Caco-2 (cell line): Measurements from ENCODE around the gene KIF4A. TPM values are rescaled to one million over a fixed set of nuclear protein-coding genes. Genes with fewer than 3 reads are reported as not detected.
"Not testable (repeated sequence)": the region's sequence is repeated elsewhere in the genome, so short reads cannot be mapped to it uniquely, and the experiment has no call there.

ENCODE experiments used
- BruUV-seq: library from RNA; stranded (reverse); fragments of 400-500 nt; replicated peaks from 2 replicates; lab custom pipeline; 2021; lab: Mats Ljungman, UMichigan
- CTCF ChIA-PET: fragments of 300-600 bp; sonication (Branson Sonifier 250); formaldehyde crosslinking; loops from one replicate; lab custom pipeline; 2022; ENCODE audit warnings: antibody characterized with exemption; lab: Charles Lee
- POLR2A ChIA-PET: fragments of 300-600 bp; sonication (Branson Sonifier 250); formaldehyde crosslinking; loops from one replicate; lab custom pipeline; 2022; ENCODE audit warnings: antibody characterized with exemption; lab: Charles Lee
- DNase-seq, 2 experiments: peaks; one replicate each; pipeline versions ENCODE4 v3.0.0 to v3.0.0-alpha.2; 2020 to 2022
- H3K27me3 ChIP-seq: replicated peaks from 2 replicates; pipeline ENCODE4 v1.6.0; 2011; ENCODE audit warnings: low read length; ENCODE audit not compliant: control insufficient read depth, insufficient read depth
- H3K36me3 ChIP-seq: 2 replicates; pipeline ENCODE4 v1.5.1; 2011; ENCODE audit warnings: low read length; ENCODE audit not compliant: control insufficient read depth, insufficient read depth
- H3K4me1 ChIP-seq: fragments of 250-450 bp; sonication (Bioruptor Pico); 2 replicates; pipeline ENCODE4 v1.5.1; 2020; ENCODE audit warnings: mild to moderate bottlenecking
- H3K4me3 ChIP-seq: 2 replicates; pipeline ENCODE4 v1.5.1; 2011; ENCODE audit warnings: low read depth, mild to moderate bottlenecking, control low read depth, low read length
- H3K9me3 ChIP-seq: fragments of 250-450 bp; sonication (Bioruptor Pico); 2 replicates; pipeline ENCODE4 v1.5.1; 2020; ENCODE audit warnings: mild to moderate bottlenecking, moderate library complexity
- H3K27ac Mint-ChIP-seq: one replicate; pipeline ENCODE4 v1.8.0; 2022; ENCODE audit warnings: mixed read lengths; ENCODE audit not compliant: unreplicated experiment
- H3K27me3 Mint-ChIP-seq: one replicate; pipeline ENCODE4 v1.8.0; 2022; ENCODE audit warnings: mixed read lengths; ENCODE audit not compliant: insufficient read depth, unreplicated experiment
- H3K36me3 Mint-ChIP-seq: one replicate; pipeline ENCODE4 v1.8.0; 2022; ENCODE audit warnings: mild to moderate bottlenecking, mixed read lengths; ENCODE audit not compliant: insufficient read depth, unreplicated experiment
- H3K4me1 Mint-ChIP-seq: one replicate; pipeline ENCODE4 v1.8.0; 2022; ENCODE audit warnings: low read depth, mixed read lengths; ENCODE audit not compliant: unreplicated experiment
- H3K4me3 Mint-ChIP-seq: one replicate; pipeline ENCODE4 v1.8.0; 2022; ENCODE audit warnings: mild to moderate bottlenecking, moderate library complexity, mixed read lengths; ENCODE audit not compliant: unreplicated experiment
- H3K9me3 Mint-ChIP-seq: one replicate; pipeline ENCODE4 v1.8.0; 2022; ENCODE audit warnings: mixed read lengths; ENCODE audit not compliant: unreplicated experiment
- intact Hi-C: fragments of 100-400 bp; cut with micrococcal nuclease; formaldehyde crosslinking; loops from one replicate; pipeline ENCODE4 v1.10.0; 2022; ENCODE audit not compliant: unreplicated experiment
- total RNA-seq: library from RNA; stranded (reverse); gene quantifications from 2 replicates; pipeline ENCODE4 v1.2.3, GENCODE V29; 2022
- TF ChIP-seq, protein P1 (sequence below), 2 experiments: fragments of 200-600 bp in 1 of 2; IDR thresholded peaks; 1 replicate in 1 of 2; 2 replicates in 1 of 2; pipeline versions ENCODE4 v1.5.1 to v1.8.0; 2011 to 2022; ENCODE audit warnings: antibody characterized with exemption in 1 of 2, control low read depth in 1 of 2, inconsistent platforms in 1 of 2, low read depth in 1 of 2, low read length in 1 of 2, mild to moderate bottlenecking in 1 of 2, moderate library complexity in 1 of 2; ENCODE audit not compliant: insufficient read depth in 1 of 2, severe bottlenecking in 1 of 2, unreplicated experiment in 1 of 2

The KIF4A gene
- total RNA-seq, 1 experiment from 2014 or later, result 39.6 TPM

- Mint-ChIP-seq H3K9me3 (no peaks in the 10 kb centered on the region), H3K27me3 (peaks cover 12% of the 10 kb centered on the region), H3K27ac (no peak within 1 kb of the TSS), H3K36me3 (no peaks in the 10 kb centered on the region), H3K4me3 (no peak within 1 kb of the TSS), H3K4me1 (peaks cover 5% of the 10 kb centered on the region)
- no peaks in the 10 kb centered on the region for H3K4me1 ChIP-seq
- no peaks in the 10 kb centered on the region for H3K36me3 ChIP-seq
- H3K9me3 ChIP-seq, result no peaks in the 10 kb centered on the region
- BruUV-seq, result no TSS peak
- no peak for DNase-seq
- TF ChIP-seq, protein P1, sequence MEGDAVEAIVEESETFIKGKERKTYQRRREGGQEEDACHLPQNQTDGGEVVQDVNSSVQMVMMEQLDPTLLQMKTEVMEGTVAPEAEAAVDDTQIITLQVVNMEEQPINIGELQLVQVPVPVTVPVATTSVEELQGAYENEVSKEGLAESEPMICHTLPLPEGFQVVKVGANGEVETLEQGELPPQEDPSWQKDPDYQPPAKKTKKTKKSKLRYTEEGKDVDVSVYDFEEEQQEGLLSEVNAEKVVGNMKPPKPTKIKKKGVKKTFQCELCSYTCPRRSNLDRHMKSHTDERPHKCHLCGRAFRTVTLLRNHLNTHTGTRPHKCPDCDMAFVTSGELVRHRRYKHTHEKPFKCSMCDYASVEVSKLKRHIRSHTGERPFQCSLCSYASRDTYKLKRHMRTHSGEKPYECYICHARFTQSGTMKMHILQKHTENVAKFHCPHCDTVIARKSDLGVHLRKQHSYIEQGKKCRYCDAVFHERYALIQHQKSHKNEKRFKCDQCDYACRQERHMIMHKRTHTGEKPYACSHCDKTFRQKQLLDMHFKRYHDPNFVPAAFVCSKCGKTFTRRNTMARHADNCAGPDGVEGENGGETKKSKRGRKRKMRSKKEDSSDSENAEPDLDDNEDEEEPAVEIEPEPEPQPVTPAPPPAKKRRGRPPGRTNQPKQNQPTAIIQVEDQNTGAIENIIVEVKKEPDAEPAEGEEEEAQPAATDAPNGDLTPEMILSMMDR (IDR thresholded peaks at IDR 0.05; ENCODE audit: insufficient read depth in 1 of 2, low read depth in 1 of 2, low read length in 1 of 2, severe bottlenecking in 1 of 2, unreplicated experiment in 1 of 2), result no peak
- no peak within 1 kb of the TSS for H3K4me3 ChIP-seq
- no peaks in the 10 kb centered on the region for H3K27me3 ChIP-seq
- intact Hi-C loops, result no loop called here
- POLR2A ChIA-PET, result no interaction called here
- CTCF ChIA-PET, result no interaction called here
These were observed 21.9 kb upstream of the KIF4A start, which contains the start of gene ARR3 for GRCh38 chrX:70268034-70268433. Gene ARR3, plus strand, starts transcription at chrX:70268334. Its CDS starts 1,052 bp downstream, at chrX:70269386.

DNA sequence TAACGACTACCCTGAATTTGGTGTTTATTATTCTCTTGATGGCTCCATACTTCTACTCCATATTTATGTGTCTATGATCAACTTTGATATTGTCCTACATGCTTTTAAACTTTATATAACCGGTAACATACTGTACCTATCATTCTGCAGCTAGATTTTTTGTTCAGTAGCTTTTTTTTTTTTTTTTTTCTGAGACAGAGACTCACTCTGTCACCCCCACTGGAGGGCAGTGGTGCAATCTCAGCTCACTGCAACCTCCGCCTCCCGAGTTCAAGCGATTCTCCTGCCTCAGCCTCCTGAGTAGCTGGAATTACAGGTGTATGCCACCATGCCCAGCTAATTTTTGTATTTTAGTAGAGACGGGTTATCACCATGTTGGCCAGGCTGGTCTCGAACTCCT is 15.9 kb upstream of the KIF4A start:
- H3K9me3 ChIP-seq, H3K4me3 ChIP-seq, H3K4me3 Mint-ChIP-seq, H3K27me3 Mint-ChIP-seq, H3K36me3 ChIP-seq, H3K9me3 Mint-ChIP-seq, intact Hi-C loops, H3K27me3 ChIP-seq, H3K36me3 Mint-ChIP-seq, H3K27ac Mint-ChIP-seq, DNase-seq, H3K4me1 Mint-ChIP-seq, POLR2A ChIA-PET, BruUV-seq, H3K4me1 ChIP-seq: not testable (repeated sequence)
- CTCF ChIA-PET, result interaction anchor here (0.6 kb wide), 3 partner anchors 11 to 81 kb away, joined by 3 to 5 read pairs (median 4); no protein-coding TSS in a partner anchor

- TF ChIP-seq, protein P1 (IDR thresholded peaks at IDR 0.05; ENCODE audit: insufficient read depth in 1 of 2, low read depth in 1 of 2, low read length in 1 of 2, severe bottlenecking in 1 of 2, unreplicated experiment in 1 of 2), result no peak
- BruUV-seq, result no TSS peak
- Histone ChIP-seq H3K9me3 (no peaks in the 10 kb centered on the region), H3K36me3 (no peaks in the 10 kb centered on the region), H3K27me3 (no peaks in the 10 kb centered on the region), H3K4me1 (no peaks in the 10 kb centered on the region), H3K4me3 (no peak overlapping the region)
- POLR2A ChIA-PET, result no interaction called here
- CTCF ChIA-PET, result no interaction called here
- DNase-seq, result no peak
- no peak overlapping the region for H3K4me3 Mint-ChIP-seq
- H3K27ac Mint-ChIP-seq, result no peak overlapping the region
- H3K9me3 Mint-ChIP-seq, result no peaks in the 10 kb centered on the region
- H3K27me3 Mint-ChIP-seq, result peaks cover 4% of the 10 kb centered on the region
- no peaks in the 10 kb centered on the region for H3K4me1 Mint-ChIP-seq
- intact Hi-C loops, result no loop called here
- H3K36me3 Mint-ChIP-seq, result no peaks in the 10 kb centered on the region
These were observed 10.8 kb upstream of the KIF4A start for GRCh38 chrX:70279081-70279480.
